Sciatic nerve (tissue), 2 donors: Measurements from ENCODE around the gene SMAP2. TPM values are rescaled to one million over a fixed set of nuclear protein-coding genes. Genes with fewer than 3 reads are reported as not detected.
"Not testable (repeated sequence)": the region's sequence is repeated elsewhere in the genome, so short reads cannot be mapped to it uniquely, and the experiment has no call there.

Experiments
- ATAC-seq: fragments of 200-7000 bp; cut with Tn5 transposase; one replicate; pipeline ENCODE4 v1.9.1; 2020; ENCODE audit warnings: mild to moderate bottlenecking, moderate library complexity
- DNase-seq: peaks from one replicate; pipeline ENCODE4 v3.0.0-alpha.2; 2020; ENCODE audit warnings: low spot score
- intact Hi-C: fragments of 100-400 bp; cut with DNase I; formaldehyde crosslinking; loops from one replicate; pipeline ENCODE4 v1.14.2; 2022
- total RNA-seq: library from RNA; stranded (reverse); fragmentation: NEBNext Ultra II Directional; extraction: Animal tissue kit (Norgen Biotek cat#: 25700); gene quantifications from one replicate; pipeline ENCODE4 v1.2.1, GENCODE V29; 2021
- donor health status: DM: no; HTN: no; CAD: no.
- donor health status: DM: no; HTN: no; CAD: no.

Gene SMAP2
- 24.0 TPM for total RNA-seq

DNA sequence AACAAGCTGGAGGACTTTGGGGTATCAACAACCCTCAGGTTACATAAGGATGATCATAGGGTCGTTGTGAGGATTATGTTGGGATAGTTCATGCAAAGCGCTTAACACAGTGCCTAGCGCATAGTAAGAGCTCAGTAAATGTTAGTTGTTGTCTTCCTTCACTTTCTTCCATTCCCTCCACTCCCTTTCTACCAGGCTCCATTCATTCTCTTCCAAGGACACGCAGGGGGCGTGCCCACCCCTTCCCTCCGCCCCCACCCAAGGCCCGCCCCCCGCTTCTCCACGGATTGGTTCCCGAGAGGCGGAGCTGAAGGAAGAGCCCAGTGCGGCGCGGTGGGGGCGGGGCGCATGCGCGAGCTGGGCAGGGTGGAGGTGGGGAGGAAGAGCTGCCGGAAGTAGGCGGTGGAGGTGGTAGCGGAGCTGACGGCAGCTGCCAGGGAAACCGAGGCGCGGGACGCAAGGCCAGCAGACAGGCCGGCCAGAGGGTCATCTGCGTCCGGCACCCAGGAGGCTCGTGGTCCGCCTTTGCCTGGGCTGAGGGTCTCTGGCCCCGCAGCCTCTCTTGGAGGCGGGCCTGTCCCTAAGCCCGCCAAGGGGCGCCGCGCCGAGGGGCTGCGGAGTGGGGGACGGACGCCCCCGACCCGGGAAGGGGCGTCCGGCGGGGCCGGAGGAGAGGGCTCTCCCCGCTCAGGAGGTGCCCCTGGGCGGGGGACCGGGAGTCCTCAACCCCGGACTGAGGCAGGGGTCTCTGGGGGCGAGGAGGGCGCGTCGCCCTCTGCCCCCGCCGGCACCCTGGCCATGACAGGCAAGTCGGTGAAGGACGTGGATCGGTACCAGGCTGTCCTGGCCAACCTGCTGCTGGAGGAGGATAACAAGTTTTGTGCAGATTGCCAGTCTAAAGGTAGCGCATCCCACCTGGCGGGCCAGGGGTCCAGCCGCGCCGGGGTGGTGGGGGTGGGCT is at the start of gene SMAP2:
Gene SMAP2, plus strand, starts transcription at position 405 of the 961 bp plus-strand sequence. Its CDS starts 394 bp downstream, at position 799.
- intact Hi-C loops: no loop called here
- ATAC-seq (peak; percentile 99), DNase-seq (peak; percentile 98)

DNA sequence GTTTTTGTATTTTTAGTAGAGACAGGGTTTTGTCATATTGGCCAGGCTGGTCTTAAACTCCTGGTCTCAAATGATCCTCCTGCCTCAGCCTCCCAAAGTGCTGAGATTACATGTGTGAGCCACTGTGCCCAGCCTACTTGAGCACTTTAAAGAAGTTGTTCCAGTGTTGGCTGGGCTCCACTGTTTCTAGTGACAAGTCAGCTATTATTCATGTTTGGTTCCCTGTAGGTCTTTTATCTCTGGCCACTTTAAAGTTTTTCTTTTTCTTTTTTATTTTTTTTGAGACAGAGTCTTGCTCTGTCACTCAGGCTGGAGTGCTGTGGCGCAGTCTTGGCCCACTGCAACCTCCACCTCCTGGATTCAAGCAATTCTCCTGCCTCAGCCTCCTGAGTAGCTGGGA is 42.1 kb upstream of the SMAP2 start:
- ATAC-seq, DNase-seq, intact Hi-C loops: not testable (repeated sequence)

DNA sequence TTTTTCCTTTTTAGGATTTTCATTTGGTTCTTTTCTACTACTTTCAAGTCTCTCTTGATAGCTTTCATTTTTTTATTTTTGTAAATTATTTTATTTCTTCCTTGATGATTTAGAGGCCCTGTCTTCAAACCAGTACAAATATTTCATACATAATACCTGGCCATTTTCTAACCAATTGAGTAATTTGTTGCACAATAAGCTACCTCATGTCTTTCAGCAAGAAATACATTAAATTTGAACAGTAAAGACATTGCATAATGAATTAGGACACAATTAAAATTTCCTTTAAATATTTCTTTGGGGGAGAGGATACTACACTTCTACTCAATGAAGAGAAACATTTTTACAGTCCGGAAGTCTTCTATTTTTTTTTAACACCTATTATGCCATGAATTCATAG is 40.8 kb upstream of the SMAP2 start:
- ATAC-seq (no peak), DNase-seq (no peak)
- intact Hi-C loops: no loop called here

DNA sequence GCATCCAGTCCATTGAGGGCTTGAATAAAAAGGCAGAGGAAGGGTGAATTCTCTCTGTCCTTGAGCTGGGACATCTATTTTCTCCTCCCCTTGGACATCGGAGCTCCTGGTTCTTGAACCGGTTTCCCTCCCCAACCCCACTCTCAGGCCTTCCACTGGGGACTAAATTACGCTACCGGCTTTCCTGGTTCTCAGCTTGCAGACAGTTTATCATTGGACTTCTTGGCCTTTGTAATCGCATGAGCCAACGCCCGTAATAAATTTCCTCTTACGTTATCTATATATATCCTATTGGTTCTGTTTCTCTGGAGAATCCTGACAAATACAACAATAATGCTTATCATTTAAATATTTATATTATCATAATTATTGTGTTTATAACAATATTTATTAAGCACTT is 36.1 kb upstream of the SMAP2 start:
- DNase-seq (no peak), ATAC-seq (no peak)
- intact Hi-C loops: loop anchor here (5.0 kb wide), 1 partner anchor 195 kb away; no protein-coding TSS in a partner anchor

DNA sequence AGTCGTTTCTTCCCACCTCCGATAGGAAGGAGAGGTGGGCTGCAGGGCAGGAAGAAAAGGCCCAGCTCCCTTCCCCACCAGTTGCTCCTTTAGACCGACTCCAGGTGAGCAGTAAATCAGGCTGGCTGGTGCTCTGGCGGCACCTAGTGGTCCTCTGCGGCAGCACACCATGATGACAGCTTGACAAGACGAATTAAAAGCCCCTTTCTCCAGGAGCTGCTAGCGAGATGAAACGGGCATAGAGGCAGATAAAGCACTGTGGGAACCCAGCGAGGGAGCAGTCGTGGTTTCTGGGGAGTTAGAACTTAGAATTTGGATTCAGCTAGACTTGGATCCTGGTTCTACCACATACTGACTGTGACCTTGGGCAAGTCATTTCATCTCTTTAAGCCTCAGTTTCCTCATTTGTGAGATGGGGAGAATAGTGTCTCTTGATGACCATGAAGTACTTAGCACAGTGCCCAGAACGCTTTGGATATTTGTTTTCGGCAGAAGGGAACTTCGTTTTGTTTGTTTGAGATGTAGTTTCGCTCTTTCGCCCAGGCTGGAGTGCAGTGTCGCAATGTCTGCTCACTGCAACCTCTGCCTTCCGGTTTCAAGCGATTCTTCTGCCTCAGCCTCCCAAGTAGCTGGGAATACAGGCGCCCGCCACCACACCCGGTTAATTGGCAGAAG is 34.6 kb upstream of the SMAP2 start:
- ATAC-seq (peak; percentile 70), DNase-seq (peak; percentile 85)
- intact Hi-C loops: loop anchor here (5.0 kb wide), 1 partner anchor 197 kb away; no protein-coding TSS in a partner anchor

DNA sequence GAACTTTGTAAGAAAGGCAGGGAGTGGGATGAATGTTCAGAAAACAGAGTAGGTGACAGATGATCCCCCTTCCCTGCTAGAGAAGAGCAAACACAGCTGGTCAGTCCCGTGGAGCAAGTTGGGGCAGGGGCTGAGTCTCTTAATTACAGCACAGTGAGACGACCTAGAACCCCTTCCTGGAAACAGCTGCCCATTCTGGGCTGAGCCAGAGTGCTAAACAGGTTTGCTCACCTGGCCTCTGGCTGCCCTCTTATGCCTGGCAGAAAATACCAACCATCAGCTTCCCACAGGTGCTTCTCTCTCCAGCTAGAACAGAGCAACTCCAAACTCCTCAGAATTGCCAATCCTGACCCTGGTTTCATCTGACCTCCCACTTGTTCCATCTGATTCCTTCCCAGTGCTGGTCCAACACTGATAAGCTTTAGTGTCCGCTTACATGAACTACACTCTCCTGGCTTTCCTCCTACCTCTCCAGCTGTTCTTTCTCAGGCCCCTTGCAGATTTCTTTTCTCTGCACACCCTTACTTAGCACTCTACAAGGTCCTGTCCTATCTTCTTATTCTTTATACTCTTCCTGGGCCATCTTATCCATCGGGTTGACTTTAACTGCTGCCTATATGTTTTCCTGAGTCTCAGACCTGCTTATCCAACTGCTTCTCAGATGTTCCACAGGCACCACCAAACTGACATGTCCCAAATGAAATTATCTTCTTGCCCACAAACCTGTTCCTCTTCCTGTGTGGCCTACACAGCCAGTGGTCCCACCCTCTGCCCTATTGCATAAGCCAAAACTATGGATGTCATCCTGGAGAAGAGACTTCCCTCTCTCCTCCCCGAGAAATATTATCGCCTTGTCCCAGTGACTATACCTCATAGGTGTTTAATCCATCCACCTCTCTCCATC is 33.9 kb upstream of the SMAP2 start:
- DNase-seq: no peak
- ATAC-seq: no peak
- intact Hi-C loops: loop anchor here (5.0 kb wide), 1 partner anchor 197 kb away; no protein-coding TSS in a partner anchor

DNA sequence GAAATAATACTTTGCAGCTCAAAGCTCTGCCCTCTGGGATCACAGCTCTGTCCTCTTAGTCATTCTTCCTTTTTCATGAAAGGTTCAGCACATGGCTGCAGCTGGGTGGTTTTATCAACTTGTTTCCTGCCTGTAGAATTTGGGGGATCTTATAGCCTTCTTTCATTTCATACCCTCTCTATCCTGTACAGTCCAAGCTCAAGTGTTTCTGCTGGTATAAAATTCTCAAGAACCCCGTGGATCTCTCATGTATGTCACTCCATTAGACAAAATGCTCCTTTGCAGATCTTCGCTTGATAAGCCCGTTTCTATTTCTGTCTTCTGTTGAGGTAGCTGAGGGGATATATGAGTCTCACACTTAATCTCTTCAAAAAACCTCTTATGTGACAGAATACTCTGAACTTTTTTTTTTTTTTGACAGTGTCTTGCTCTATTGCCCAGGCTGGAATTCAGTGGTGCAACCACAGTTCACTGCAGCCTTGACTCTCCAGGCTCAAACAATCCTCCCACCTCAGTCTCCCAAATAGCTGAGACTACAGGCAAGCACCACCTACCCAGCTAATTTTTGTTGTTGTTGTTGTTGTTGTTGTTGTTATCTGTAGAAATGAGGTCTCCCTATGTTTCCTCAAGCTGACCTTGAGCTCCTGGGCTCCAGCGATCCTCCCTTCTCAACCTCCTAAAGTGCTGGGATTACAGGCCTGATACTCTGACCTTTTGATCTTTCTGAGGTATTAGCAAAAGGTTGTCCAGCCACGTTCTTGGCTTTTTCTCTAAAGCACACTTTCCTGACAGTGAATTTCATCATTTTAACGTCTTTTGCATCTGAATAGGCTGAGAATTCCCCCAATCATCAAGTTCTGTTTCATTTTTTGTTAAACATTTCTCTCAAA is 31.8 kb upstream of the SMAP2 start:
- no peak for DNase-seq
- intact Hi-C loops: no loop called here
- no peak for ATAC-seq

DNA sequence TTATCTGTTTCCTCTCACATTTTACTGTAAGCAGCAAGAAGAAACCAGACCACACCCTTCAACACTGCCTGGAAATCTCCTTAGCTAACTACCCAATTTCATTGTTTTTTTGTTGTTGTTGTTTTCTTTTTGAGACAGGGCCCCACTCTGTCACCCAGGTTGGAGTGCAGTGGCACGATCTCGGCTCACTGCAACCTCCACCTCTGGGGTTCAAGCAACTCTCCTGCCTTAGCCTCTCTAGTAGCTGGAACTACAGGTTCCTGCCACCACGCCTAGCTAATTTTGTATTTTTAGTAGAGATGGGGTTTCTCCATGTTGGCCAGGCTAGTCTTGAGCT is 31.2 kb upstream of the SMAP2 start:
- ATAC-seq, intact Hi-C loops, DNase-seq: not testable (repeated sequence)

DNA sequence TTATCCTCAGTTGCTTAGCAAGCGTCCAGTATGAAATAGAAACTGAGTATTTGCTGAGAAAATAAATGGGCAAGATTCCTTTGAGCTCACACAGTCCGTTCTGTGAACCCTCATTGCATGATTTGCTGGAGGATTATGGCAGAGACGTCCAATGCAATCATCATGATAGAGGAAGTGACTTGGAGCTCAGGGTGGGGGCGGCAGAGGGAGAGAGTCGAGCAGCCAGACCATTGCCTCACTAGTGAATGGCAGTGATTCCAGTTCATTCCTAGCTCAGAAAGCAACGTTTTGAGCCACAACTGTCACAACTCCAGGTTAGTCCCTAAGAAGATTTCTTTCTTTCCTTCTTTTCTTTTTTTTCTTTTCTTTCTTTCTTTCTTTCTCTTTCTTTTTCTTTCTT is 28.9 kb upstream of the SMAP2 start:
- DNase-seq (no peak), ATAC-seq (peak; percentile 82)
- intact Hi-C loops: no loop called here

DNA sequence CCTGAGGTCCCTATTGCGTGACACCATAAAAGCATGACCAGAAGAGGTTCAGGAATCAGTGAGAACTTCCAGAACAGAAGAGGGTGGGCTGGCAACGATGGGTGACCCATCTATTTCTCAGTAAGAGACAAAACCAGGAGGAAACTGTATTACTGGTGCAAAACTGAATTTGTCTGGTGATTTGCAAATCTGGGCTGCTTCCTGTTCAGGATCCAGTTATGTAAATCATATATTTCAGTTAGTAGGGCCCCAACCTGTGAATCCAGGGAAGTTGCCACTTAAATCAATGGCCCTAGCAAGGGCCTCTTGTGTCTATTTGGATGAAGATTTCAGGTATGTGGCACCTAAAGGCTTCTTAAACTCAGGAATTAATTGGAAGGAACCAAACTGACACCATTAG is 23.1 kb upstream of the SMAP2 start:
- DNase-seq: no peak
- ATAC-seq: no peak
- intact Hi-C loops: no loop called here

DNA sequence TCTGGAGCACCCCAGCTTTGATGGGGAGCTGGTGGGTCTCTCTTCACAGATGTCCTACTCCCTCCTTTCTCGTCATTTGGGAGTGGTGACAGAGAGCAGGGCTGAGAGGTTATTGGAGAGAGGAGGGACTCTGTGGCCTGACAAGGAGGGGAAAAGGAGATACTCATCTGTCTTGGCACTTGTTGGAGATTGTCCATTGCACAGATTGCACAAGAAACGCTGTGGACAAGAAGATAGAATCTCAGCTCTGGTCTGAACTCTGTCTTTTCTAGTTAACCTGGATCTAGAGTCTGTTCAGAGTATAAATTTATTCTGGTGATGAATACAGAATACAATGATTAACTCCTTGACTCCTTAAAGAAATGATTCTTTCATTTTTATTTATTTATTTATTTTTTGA is 22.4 kb upstream of the SMAP2 start:
- ATAC-seq (no peak), DNase-seq (no peak)
- intact Hi-C loops: no loop called here

DNA sequence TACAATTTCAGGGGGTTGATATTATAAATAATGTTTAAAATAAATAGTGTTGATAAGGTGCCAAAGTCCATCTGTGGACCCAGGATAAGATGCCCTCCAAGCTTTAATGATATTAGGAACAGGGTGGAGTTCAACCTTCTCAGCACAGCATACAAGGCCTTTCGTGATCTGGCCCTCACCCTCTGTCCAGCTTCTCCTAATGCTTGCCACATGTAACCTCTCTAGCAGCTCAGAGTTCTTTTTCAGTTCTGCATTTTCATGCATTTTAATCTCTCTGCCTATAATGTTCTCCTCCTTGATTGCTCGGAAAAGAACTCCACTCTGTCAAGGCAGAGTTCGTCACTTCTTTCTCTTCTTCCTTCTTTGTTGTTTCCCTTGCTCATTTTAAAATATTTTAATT is 21.4 kb upstream of the SMAP2 start:
- DNase-seq (no peak), ATAC-seq (peak; percentile 28)
- intact Hi-C loops: no loop called here

DNA sequence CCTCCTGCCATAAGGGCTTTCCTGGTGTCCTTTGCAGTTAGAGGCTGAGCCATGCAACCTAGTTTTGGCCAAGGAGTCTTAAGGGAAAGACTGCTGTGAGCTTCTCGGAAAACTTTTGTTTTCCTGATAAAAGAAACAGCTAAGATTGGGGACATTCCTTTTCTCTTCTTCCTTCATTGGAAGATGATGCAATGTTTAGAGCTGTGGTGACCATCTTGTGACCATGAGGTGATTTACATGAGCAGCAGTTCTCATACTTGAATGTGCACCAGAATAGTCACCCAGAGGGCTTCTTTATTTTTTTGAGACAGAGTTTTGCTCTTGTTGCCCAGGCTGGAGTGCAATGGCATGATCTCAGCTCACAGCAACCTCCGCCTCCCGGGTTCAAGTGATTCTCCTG is 20.4 kb upstream of the SMAP2 start:
- intact Hi-C loops: no loop called here
- no peak for ATAC-seq
- DNase-seq: no peak

DNA sequence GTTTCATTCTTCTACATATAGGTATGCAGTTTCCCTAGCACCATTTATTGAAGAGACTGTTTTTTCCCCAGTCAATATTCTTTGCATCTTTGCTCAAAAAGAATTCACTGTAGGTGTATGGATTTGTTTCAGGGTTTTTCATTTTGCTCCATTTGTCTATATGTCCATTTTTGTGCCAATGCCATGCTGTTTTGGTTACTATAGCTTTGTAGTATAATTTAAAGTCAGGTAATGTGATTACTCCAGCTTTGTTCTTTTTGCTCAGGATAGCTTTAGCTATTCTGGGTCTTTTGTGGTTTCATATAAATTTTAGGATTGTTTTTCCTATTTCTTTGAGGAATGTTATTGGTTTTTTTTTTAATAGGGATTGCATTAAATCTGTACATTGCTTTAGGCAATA is 15.9 kb upstream of the SMAP2 start:
- intact Hi-C loops: no loop called here
- no peak for DNase-seq

DNA sequence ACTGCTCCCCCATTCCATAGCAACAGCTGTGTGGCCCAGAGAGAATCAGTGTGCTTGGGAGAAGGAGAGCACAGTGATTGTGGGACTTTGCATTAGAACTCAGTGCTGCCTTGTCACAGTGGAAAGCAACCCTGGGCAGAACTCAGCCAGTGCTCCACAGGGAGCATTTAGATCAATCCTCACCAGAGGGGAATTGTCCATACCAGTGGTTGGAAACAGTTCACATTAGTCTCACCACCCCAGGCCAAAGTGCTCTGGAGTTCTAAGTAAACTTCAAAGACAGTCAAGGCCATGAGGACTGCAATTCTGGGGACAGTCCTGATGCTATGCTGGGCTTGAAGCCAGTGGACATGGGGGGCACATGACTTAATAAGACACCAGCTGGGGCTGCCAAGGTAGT is 12.9 kb upstream of the SMAP2 start:
- ATAC-seq (no peak), DNase-seq (no peak)
- intact Hi-C loops: no loop called here

More for the DNA sequence above, 15.9 kb upstream of the SMAP2 start:
- ATAC-seq: no peak

DNA sequence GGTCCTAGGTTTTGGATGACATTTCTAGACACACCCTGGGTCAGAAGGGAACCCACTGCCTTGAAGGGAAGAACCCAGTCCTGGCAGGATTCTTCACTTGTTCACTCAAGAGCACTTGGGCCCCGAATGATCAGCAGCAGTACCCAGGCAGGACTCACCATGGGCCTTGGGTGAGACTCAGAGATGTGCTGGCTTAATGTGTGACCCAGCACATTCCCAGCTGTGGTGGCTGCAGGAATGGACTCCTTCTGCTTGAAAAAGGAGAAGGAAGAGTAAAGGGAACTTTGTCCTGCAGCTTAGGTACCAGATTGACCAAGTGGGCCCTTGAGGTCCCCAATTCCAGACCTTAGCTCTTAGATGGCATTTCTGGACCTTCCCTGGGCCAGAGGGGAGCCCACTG is 12.3 kb upstream of the SMAP2 start:
- no peak for DNase-seq
- intact Hi-C loops: no loop called here
- no peak for ATAC-seq

DNA sequence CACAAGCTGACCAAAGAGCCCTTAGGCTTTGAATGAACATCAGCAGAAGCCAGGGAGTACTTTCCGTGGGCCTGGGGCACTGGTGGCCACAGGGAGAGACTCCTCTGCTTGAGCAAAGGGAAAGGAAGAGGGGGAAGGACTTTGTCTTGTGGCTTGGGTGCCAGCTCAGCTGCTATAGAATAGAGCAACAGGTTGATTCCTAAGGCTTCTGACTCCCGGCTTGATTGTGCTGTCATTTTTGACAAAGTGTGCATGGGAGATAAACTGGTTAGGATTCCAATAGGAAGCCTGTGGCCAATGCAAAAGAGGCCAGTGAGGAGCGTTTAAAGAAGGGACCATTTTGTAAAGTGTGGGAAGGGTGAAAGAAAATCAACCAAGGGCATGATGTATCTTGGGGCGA is 11.9 kb upstream of the SMAP2 start:
- DNase-seq (no peak), ATAC-seq (no peak)
- intact Hi-C loops: no loop called here

DNA sequence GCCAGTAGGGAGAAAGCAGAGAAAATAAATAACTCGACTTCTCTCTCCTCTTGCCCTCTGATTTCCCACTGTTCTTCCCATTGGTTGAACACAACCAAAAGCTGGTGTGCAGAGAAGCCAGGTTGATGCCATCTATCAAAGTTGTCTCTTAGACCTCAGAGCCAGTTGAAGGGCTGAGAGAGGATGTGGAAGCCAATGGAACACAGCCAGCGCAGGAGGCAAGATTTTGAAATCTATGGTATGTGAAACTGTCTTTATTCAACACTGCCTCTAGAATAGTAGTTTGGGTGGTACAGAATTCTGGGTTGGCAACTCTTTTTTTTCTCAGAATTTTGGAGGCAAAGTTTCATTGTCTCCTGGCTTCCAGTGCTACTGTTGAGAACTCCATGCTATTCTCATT is 11.3 kb upstream of the SMAP2 start:
- no peak for ATAC-seq
- DNase-seq: no peak
- intact Hi-C loops: no loop called here
